NCI-H146 treated with DMSO at 0.1 percent for 48 hours (cell line): Measurements from ENCODE around the gene TLR8.

ENCODE experiments used
- DNase-seq: peaks from one replicate; lab custom pipeline; 2025; ENCODE audit not compliant: unreplicated experiment; lab: John Stamatoyannopoulos, UW

The TLR8 gene

GRCh38 chrX:12965131-12965940, 58.9 kb downstream of the TLR8 start:
- no peak for DNase-seq

DNA sequence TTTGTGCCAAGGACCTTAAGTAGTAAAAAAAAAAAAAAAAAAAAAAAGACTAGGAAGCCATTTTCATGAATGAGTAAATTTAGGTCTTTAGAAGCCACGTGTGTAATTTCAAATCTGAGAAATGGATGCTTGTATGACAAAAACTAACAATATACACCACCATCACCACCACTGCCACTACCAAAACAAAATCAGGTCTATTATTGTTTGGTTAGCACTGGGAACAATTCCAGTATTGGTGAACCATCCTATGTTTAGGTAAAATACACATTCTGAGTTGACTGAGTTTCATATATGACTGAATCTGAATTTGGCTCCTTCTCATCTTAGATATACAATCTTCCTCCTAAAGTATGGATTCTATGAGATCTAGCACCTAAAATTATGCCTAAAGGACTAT, 59.7 kb downstream of the TLR8 start:
- DNase-seq, result no peak

DNA sequence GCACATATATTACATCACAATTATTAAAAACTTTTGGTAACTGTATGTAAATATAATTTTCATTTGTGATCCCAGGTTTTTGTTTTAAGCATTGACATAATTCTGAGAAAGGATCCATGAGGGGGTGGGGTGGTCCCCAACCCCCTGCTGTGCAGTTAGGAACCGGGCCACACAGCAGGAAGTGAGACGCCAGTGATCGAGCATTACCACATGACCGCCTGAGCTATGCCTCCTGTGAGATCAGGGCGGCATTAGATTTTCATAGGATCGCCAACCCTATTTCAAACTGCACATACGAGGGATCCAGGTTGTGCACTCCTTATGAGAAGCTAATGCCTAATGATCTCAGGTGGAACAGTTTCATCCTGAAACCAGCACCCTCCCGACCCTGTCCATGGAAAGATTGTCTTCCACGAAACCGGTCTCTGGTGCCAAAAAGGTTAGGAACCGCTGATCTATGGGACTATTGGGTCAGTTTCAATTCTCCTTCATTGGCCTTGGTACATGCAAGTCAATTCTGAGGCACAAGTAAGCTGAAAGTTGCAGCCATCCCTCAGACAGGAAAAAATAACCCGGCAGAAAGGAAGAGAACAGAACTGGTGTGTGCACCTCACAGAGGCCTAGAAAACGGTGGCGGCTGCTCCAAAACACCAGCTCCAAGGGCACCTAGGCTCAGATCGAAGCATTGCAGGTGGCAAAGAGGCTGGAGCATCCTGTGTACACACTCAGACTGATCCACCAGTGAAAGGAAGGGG, 61.5 kb downstream of the TLR8 start:
- no peak for DNase-seq

- DNase-seq, result peak; percentile 81
These were observed 64.3 kb downstream of the TLR8 start for GRCh38 chrX:12970691-12971202.

- DNase-seq, result no peak
These were observed 65.0 kb downstream of the TLR8 start for GRCh38 chrX:12971282-12972003.

DNA sequence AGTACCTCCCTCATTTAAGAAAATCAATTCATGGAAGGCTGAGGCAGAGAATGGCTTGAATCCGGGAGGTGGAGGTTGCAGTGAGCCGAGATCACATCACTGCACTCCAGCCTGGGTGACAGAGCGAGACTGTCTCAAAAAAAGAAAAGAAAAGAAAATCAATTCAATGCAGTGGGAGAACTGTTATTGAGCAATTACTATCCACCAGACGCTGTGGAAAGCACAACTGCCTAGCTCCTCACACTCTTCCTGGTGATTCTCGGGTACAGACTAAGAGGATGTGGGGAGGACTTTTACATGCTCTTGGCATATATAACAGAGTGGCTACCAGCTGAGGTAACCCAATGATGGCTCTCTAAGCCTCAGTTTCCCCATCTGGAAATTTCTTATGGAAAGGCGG, 65.8 kb downstream of the TLR8 start:
- no peak for DNase-seq
